HG03571 (cell line): Measurements from ENCODE around the gene MTHFD1L.

Experiments used
- ATAC-seq: cut with Tn5 transposase; IDR thresholded peaks from one replicate; pipeline ENCODE4 v1.9.1; 2021; ENCODE audit not compliant: unreplicated experiment

Gene MTHFD1L

GRCh38 chr6:150931405-150931804 is 65.9 kb downstream of the MTHFD1L start:
- no peak for ATAC-seq

GRCh38 chr6:150932996-150933395 is 67.5 kb downstream of the MTHFD1L start:
- ATAC-seq, result no peak

DNA sequence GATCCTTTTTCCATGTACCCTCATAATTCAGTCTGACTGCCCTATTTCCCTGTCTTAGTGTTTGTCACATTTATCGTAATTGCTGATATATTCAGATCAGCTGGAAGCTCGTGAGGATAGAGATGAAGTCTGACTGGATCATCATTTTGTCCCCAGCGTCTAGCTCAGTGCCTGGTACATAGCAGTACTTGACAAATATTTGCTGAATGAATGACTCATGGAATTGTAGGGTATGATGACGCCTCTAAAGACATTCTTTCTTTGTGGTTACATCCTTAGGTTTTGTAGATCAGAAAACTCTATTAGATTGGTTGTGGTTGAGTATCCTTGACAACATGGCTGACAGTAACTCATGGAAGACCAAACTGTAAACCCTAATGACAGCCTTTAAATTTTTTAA is 68.9 kb downstream of the MTHFD1L start:
- no peak for ATAC-seq

DNA sequence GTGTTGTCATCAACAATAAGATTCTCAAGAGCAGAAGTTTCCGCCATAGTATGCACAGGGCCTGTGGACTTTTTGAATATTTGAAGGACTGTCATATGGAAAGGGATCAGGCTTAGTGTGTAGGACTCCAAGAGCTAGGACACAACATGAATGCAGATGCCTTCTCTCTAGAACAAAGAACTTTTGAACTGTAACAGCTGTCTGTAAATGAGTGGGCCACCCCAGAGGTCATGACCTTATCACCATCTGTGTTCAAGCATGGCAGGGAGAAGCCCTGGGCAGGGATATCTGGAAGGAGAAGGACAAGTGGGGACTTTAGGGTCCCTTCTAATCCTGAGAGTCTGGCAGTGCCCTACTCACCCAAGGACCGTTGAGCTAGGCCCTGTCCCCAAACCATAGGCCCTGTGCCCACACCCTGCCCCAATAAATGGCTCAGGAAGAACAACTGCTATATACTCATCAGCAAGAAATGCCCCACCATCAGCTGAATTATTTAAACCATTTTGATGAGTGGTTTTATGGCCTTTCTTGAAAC is 70.6 kb downstream of the MTHFD1L start:
- no peak for ATAC-seq

- ATAC-seq, result no peak
These were observed 71.8 kb downstream of the MTHFD1L start for GRCh38 chr6:150937132-150937906.

GRCh38 chr6:150939399-150939798 is 73.9 kb downstream of the MTHFD1L start:
- ATAC-seq, result no peak

DNA sequence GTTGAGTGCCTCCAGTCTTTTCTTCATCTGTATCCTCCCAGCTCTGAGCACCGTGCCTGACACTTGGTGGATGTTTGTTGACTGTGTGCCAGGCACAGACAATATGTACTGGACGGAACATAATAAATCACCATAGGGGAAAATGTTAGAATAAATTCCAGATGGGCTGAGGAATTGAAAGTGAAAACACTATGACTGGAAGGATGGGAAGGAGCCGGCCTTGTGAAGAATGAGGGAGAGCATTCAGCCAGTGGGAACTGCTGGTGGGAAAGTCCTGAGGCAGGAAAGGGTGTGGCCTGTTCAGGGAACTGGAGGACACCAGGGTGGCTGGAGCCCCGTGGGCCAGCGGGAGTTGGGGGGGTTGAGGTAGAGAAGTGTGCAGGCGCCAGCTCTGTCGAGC is 75.4 kb downstream of the MTHFD1L start:
- no peak for ATAC-seq

GRCh38 chr6:150949526-150949925 is 84.0 kb downstream of the MTHFD1L start:
- ATAC-seq, result no peak

GRCh38 chr6:150953851-150954250 is 88.3 kb downstream of the MTHFD1L start:
- no peak for ATAC-seq

GRCh38 chr6:150959166-150959565 is 93.7 kb downstream of the MTHFD1L start:
- ATAC-seq, result no peak

GRCh38 chr6:150962436-150962835 is 96.9 kb downstream of the MTHFD1L start:
- ATAC-seq, result no peak

DNA sequence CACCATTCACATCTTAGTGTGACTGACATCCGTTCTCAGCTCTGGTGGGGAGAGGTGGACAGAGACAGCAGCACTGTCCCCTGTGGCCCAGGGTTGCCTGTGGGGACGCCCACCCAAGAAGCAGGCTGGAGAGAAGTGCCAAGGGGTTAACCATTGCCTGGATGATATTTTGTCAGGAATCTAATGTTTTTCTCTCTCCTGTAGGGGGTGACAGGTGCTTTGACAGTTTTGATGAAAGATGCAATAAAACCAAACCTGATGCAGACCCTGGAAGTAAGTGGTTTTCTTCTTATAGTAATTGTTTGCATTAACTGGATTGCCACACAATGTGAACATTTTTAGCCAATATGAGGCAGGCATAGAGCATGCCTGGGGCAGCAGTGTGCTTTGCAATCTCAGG is 99.3 kb downstream of the MTHFD1L start:
- ATAC-seq, result no peak

DNA sequence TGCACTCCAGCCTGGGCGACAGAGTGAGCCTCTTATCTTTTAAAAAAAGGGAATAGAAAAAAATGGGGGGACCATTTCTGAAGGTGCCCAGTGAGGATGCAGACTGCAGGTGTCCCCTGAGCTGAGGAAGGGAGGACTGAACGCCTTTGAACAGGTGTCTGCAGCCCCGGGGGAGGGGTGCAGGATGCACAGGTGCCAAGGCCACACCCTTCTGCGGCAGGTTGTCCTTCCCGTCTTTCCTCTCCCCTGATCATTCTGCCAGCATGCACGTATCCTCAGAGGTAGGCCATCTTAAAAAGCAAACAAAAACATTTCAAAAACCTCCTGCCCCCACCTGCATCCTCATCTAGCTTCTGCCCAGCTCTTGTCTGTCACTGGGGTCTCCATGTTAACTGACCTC is 101.3 kb downstream of the MTHFD1L start:
- no peak for ATAC-seq

GRCh38 chr6:150967381-150967780 is 101.9 kb downstream of the MTHFD1L start:
- ATAC-seq, result no peak

DNA sequence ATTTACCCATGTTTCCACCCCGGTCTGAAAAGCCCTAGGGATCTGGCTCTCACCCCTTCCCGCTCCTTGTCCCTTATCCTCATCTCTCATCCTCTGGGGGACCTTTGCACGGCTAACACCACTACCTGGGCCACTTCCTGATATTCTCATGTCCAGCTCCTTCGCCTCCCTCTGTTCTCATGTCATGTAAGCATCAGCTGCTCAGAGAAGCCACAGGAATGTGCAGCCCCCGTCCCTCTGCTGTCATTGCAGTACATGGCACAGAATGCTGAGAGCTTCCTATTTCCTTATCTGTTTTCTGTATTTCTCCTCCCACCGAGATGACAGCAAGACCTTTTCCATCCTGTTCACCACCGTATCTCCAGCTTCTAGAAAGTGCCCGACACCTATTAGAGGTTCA is 102.4 kb downstream of the MTHFD1L start:
- ATAC-seq, result no peak

DNA sequence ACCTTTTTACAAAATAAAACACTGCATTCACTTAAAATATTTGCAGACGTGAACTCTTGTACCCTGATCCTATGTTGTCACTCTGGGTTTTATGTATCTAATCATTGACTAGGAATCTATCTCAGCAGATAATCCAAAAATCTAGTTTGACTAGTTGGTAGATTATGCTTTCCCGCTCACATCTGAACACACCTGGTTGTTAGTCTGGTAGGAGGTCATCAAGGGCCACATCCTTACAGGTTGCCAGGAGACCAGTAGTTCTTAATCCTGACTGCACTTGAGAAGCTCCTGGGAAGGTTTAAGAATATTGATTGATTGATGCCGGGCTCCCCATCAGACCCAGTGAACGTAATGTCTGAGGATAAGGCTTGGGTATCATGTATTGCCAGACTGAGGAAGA is 104.4 kb downstream of the MTHFD1L start:
- ATAC-seq, result no peak

GRCh38 chr6:150971219-150971618 is 105.7 kb downstream of the MTHFD1L start:
- ATAC-seq, result no peak

- ATAC-seq, result no peak
These were observed 109.6 kb downstream of the MTHFD1L start for GRCh38 chr6:150975136-150975535.

DNA sequence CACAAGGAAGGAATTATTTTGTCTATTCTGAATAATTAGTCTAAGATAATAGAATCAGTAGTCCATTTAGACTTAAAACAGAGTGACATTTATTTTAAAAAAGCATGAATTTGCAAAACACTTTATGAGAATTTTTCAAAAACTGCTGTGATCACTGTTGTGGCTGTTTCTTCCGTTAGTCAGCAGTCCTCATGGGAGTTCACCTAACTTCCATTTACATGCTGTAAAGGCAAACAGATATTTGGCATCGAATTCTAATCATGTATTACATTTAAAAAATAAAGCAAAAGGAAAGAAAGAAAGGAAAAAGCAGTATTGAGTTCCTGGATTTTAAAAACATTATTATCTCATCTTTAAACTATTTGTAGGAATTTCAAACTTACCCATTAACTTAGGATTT is 111.8 kb downstream of the MTHFD1L start:
- ATAC-seq, result no peak

- ATAC-seq, result no peak
These were observed 113.1 kb downstream of the MTHFD1L start for GRCh38 chr6:150978624-150979023.

DNA sequence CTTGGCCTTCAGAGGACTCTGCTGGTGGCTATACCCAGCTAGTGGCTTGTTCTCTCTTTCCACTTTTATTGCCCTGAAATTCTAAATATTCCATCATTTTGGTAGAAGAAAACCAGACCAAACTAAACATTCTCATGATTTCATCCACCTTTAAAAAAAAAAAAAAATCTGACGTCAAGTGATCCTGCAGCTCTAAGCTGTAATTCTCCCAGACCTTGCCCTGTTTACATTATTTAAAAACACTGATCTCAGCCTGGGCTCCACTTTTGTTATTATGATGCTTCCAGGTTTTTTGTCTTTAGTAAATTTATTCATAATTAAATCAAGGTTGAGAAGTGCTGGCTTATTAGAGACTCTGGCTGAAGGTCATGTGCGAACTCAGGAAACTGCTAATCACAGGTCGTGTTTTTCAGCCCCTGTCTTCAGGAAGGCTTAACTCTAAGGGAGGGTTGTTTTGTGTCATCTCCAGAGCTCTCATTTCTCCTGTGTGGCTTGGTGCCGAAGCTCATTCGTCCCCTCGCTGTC is 114.4 kb downstream of the MTHFD1L start:
- no peak for ATAC-seq

DNA sequence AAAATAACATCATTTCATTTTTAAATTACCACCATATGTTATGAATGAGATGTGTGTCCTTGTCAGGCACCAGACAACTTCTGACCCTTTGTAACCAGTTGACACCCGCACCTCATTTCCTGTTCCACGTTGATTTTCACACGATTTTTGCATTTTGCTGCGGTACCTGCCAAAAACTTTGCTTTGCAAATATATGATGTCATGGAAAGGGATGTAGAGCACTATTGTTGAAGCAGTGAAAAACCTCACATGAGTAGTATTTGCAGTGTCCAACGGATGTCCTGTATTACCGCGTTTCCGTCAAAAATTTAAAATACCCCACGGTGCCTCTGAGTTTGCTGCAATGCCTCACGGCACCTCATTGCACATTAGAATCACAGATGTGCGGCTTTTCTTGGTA is 115.6 kb downstream of the MTHFD1L start:
- no peak for ATAC-seq

DNA sequence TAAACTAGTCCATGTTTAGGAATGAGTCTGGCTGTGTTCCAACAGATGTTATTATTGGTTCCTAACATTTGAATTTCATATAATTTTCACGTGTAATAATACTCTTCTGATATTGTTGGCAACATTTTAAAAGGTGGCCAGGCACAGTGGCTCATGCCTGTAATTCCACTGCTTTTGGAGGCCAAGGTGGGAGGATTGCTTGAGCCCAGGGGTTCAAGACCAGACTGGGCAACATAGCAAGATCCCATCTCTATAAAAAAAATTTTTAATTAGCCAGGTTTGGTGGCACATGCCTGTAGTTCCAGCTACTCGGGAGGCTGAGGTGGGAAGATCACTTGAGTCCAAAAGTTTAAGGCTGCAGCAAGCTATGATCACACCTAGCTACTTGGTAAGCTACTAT is 116.2 kb downstream of the MTHFD1L start:
- ATAC-seq, result no peak
